ENCODE data around the gene STARD9.
"Not testable (repeated sequence)": the region's sequence is repeated elsewhere in the genome, so short reads cannot be mapped to it uniquely, and the experiment has no call there.

Gene STARD9

GRCh38 chr15:42760759-42761158 is 185.4 kb downstream of the STARD9 start:
- no peak for DNase-seq (ENCODE audit: low spot score)
- FAIRE-seq = no peak

- not testable (repeated sequence) for FAIRE-seq; DNase-seq (ENCODE audit: low spot score)
Measured at GRCh38 chr15:42761813-42762212, 186.4 kb downstream of the STARD9 start.

GRCh38 chr15:42764154-42764731 is 188.8 kb downstream of the STARD9 start:
- DNase-seq (ENCODE audit: low spot score); FAIRE-seq: not testable (repeated sequence)

- not testable (repeated sequence) for FAIRE-seq; DNase-seq (ENCODE audit: low spot score)
Measured at GRCh38 chr15:42766109-42766508, 190.7 kb downstream of the STARD9 start.
